Panc1 (cell line): Measurements from ENCODE around the gene DYNC1H1. TPM values are rescaled to one million over a fixed set of nuclear protein-coding genes. Genes with fewer than 3 reads are reported as not detected.

Experiments
- ATAC-seq: fragments of 200-7000 bp; cut with Tn5 transposase; 2 replicates; pipeline ENCODE4 v1.9.1; 2020; ENCODE audit warnings: mild to moderate bottlenecking, moderate library complexity
- BruUV-seq: library from RNA; stranded (reverse); fragments of 400-500 nt; replicated peaks from 2 replicates; lab custom pipeline; 2021; lab: Mats Ljungman, UMichigan
- CTCF ChIA-PET: fragments of 300-600 bp; sonication (Branson Sonifier 250); formaldehyde crosslinking; loops from one replicate; lab custom pipeline; 2022; ENCODE audit warnings: antibody characterized with exemption; lab: Charles Lee
- POLR2A ChIA-PET: fragments of 300-600 bp; sonication (Branson Sonifier 250); formaldehyde crosslinking; loops from one replicate; lab custom pipeline; 2022; ENCODE audit warnings: antibody characterized with exemption; lab: Charles Lee
- DNase-seq: peaks from one replicate; pipeline ENCODE4 v3.0.0-alpha.2; 2010; ENCODE audit warnings: low read depth, low spot score
- H3K27ac ChIP-seq: 2 replicates; pipeline ENCODE4 v1.5.1; 2011; ENCODE audit warnings: mild to moderate bottlenecking, low read length, inconsistent platforms
- H3K27me3 ChIP-seq: fragments of 200-500 bp; sonication (Bioruptor generic); 2 replicates; pipeline ENCODE4 v1.6.0; 2014; ENCODE audit warnings: low read length, inconsistent platforms; ENCODE audit not compliant: control insufficient read depth, insufficient read depth
- H3K36me3 ChIP-seq: fragments of 200-500 bp; sonication (Bioruptor generic); 2 replicates; pipeline ENCODE4 v1.5.1; 2014; ENCODE audit warnings: inconsistent platforms, mild to moderate bottlenecking, low read length, moderate library complexity; ENCODE audit not compliant: control insufficient read depth, insufficient read depth
- H3K4me1 ChIP-seq: 2 replicates; pipeline ENCODE4 v1.5.1; 2011; ENCODE audit warnings: inconsistent platforms, mild to moderate bottlenecking, low read length, moderate library complexity; ENCODE audit not compliant: control insufficient read depth, insufficient read depth
- H3K4me3 ChIP-seq, 2 experiments: 2 replicates each; pipeline ENCODE4 v1.5.1; 2011 to 2012; ENCODE audit warnings: low read depth in 2 of 2, low read length in 2 of 2, mild to moderate bottlenecking in 2 of 2, inconsistent platforms in 1 of 2, moderate library complexity in 1 of 2
- H3K9me3 ChIP-seq: fragments of 200-500 bp; sonication (Bioruptor generic); 2 replicates; pipeline ENCODE4 v1.5.1; 2014; ENCODE audit warnings: low read depth, mild to moderate bottlenecking, inconsistent platforms, low read length, moderate library complexity; ENCODE audit not compliant: control insufficient read depth, insufficient read depth
- POLR2AphosphoS5 ChIP-seq: IDR thresholded peaks from 2 replicates; pipeline ENCODE4 v1.6.1; 2012; ENCODE audit warnings: mild to moderate bottlenecking, low read depth, low read length, moderate library complexity
- SIN3A ChIP-seq: IDR thresholded peaks from 2 replicates; pipeline ENCODE4 v1.6.1; 2012; ENCODE audit warnings: low read depth, mild to moderate bottlenecking, low read length, moderate library complexity, borderline replicate concordance; ENCODE audit not compliant: insufficient read depth
- TCF7L2 ChIP-seq: IDR thresholded peaks from 2 replicates; pipeline ENCODE4 v1.6.1; 2011; ENCODE audit warnings: mild to moderate bottlenecking, low read depth, low read length, inconsistent platforms
- in situ Hi-C: cut with HindIII; loops from 2 replicates; pipeline ENCODE4 v1.10.0; 2016; ENCODE audit warnings: low sequenced_read_pairs, low pct_unique_long_range_greater_than_20kb
- intact Hi-C: fragments of 100-400 bp; cut with micrococcal nuclease; formaldehyde crosslinking; loops from one replicate; pipeline ENCODE4 v1.10.0; 2022; ENCODE audit not compliant: unreplicated experiment
- total RNA-seq: library from RNA; stranded (reverse); gene quantifications from one replicate; pipeline ENCODE4 v1.2.1, GENCODE V29; 2021; ENCODE audit not compliant: unreplicated experiment
- TF ChIP-seq, protein P1 (sequence below), 2 experiments: IDR thresholded peaks; 2 replicates each; pipeline ENCODE4 v1.6.1; 2011 to 2012; ENCODE audit warnings: low read depth in 2 of 2, control low read depth in 1 of 2, low read length in 1 of 2, mild to moderate bottlenecking in 1 of 2, moderate library complexity in 1 of 2; ENCODE audit not compliant: insufficient read depth in 1 of 2
- TF ChIP-seq, protein P2 (sequence below): fragments of 450-650 bp; IDR thresholded peaks from 2 replicates; pipeline ENCODE4 v1.5.1; 2017; ENCODE audit warnings: mild to moderate bottlenecking

DYNC1H1 gene
- total RNA-seq, 1 experiment from 2014 or later, result 382 TPM

DNA sequence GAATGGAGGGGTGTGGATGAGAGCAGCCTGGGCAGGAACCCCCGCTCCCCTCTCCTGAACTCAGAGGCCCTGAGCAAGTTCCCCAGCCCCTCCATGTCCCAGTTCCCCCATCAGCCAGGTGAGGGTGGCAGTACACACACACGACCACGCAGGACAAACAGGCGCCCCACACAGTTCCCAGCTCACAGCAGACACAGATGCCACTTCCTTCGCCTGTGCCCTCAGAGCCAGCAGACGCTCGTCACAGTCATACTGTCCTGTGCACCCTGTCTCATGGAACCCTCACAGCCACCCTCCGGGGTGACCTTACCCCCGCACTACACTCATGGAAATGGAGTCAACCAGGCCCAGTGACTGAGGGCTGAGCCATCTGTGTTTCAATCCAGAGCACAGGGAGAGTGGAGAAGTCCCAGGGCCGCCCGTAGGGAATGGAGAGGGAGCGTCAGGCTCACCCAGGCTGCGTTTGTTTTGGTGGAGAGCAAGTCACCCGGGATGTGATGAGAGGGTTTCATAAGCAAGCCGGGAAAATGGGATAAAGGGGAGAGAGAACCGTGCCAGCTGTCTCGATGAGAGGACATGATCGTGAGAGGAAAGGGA lies 47.5 kb upstream of the DYNC1H1 start:
- ChIA-PET POLR2A (no interaction called here), CTCF (no interaction called here)
- no TSS peak for BruUV-seq
- no peaks in the 10 kb centered on the region for H3K27me3 ChIP-seq
- no peaks in the 10 kb centered on the region for H3K4me1 ChIP-seq
- H3K9me3 ChIP-seq, result no peaks in the 10 kb centered on the region
- intact Hi-C loops (no loop called here), in situ Hi-C loops (no loop called here)
- DNase-seq (no peak), ATAC-seq (peak; percentile 62; the same call in 1 of the 2 replicates)
- no peak overlapping the region for H3K4me3 ChIP-seq
- TF ChIP-seq TCF7L2 (no peak), SIN3A (no peak)
- TF ChIP-seq, protein P1, sequence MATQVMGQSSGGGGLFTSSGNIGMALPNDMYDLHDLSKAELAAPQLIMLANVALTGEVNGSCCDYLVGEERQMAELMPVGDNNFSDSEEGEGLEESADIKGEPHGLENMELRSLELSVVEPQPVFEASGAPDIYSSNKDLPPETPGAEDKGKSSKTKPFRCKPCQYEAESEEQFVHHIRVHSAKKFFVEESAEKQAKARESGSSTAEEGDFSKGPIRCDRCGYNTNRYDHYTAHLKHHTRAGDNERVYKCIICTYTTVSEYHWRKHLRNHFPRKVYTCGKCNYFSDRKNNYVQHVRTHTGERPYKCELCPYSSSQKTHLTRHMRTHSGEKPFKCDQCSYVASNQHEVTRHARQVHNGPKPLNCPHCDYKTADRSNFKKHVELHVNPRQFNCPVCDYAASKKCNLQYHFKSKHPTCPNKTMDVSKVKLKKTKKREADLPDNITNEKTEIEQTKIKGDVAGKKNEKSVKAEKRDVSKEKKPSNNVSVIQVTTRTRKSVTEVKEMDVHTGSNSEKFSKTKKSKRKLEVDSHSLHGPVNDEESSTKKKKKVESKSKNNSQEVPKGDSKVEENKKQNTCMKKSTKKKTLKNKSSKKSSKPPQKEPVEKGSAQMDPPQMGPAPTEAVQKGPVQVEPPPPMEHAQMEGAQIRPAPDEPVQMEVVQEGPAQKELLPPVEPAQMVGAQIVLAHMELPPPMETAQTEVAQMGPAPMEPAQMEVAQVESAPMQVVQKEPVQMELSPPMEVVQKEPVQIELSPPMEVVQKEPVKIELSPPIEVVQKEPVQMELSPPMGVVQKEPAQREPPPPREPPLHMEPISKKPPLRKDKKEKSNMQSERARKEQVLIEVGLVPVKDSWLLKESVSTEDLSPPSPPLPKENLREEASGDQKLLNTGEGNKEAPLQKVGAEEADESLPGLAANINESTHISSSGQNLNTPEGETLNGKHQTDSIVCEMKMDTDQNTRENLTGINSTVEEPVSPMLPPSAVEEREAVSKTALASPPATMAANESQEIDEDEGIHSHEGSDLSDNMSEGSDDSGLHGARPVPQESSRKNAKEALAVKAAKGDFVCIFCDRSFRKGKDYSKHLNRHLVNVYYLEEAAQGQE (IDR thresholded peaks at IDR 0.05; ENCODE audit: insufficient read depth in 1 of 2, low read depth in 2 of 2, low read length in 1 of 2), result no peak
- H3K36me3 ChIP-seq, result peaks cover 3% of the 10 kb centered on the region; the same call in 1 of the 2 replicates
- no peak overlapping the region for H3K27ac ChIP-seq

DNA sequence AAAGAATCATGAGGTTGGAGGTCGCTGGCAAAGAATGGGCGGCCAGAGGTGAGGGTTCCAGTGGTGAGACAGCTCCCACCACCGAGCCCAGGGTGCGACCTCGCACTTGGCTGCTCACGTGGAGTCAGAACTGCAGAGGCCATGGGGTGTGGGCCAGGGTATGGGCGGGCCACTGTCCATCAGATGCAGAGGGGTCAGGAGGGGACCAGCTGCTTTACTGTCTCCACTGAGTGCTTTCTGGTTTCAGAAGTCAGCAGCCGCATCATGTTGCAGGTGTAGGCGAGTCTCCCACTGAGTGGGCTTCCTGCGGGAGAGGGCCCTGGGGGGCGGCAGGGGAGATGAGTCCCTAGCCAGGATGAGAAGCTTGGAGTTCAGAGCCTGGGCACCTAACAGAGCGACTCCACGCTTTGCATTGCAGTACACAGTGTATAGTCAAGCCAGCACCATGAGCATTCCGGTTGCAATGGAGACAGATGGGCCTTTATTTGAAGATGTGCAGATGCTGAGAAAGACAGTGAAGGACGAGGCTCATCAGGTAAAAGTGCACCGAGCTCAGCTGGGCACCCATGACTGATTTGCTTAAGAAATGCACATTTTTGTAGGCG lies 46.9 kb upstream of the DYNC1H1 start:
- DNase-seq, result no peak
- POLR2A ChIA-PET, result no interaction called here
- no peaks in the 10 kb centered on the region for H3K4me1 ChIP-seq
- TF ChIP-seq, protein P2, sequence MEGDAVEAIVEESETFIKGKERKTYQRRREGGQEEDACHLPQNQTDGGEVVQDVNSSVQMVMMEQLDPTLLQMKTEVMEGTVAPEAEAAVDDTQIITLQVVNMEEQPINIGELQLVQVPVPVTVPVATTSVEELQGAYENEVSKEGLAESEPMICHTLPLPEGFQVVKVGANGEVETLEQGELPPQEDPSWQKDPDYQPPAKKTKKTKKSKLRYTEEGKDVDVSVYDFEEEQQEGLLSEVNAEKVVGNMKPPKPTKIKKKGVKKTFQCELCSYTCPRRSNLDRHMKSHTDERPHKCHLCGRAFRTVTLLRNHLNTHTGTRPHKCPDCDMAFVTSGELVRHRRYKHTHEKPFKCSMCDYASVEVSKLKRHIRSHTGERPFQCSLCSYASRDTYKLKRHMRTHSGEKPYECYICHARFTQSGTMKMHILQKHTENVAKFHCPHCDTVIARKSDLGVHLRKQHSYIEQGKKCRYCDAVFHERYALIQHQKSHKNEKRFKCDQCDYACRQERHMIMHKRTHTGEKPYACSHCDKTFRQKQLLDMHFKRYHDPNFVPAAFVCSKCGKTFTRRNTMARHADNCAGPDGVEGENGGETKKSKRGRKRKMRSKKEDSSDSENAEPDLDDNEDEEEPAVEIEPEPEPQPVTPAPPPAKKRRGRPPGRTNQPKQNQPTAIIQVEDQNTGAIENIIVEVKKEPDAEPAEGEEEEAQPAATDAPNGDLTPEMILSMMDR, result no peak
- TF ChIP-seq, protein P1 (IDR thresholded peaks at IDR 0.05; ENCODE audit: insufficient read depth in 1 of 2, low read depth in 2 of 2, low read length in 1 of 2), result no peak
- TF ChIP-seq SIN3A, result no peak
- TF ChIP-seq POLR2AphosphoS5, result no peak
- no peak for TF ChIP-seq TCF7L2
- no peak overlapping the region for H3K27ac ChIP-seq
- no peak overlapping the region for H3K4me3 ChIP-seq
- CTCF ChIA-PET, result no interaction called here
- peaks cover 3% of the 10 kb centered on the region; the same call in 1 of the 2 replicates for H3K36me3 ChIP-seq
- in situ Hi-C loops, result no loop called here
- intact Hi-C loops, result no loop called here
- BruUV-seq, result no TSS peak
- no peaks in the 10 kb centered on the region for H3K9me3 ChIP-seq
- no peaks in the 10 kb centered on the region for H3K27me3 ChIP-seq
- ATAC-seq, result peak; percentile 56; the same call in 1 of the 2 replicates
